ENCODE data around the gene FAM161A. TPM values are rescaled to one million over a fixed set of nuclear protein-coding genes. Genes with fewer than 3 reads are reported as not detected.
A peak's percentile ranks its signal among the peaks of the same experiment; 100 is the strongest.

The FAM161A gene
- total RNA-seq, 1 experiment from 2014 or later: 7.3 TPM

DNA sequence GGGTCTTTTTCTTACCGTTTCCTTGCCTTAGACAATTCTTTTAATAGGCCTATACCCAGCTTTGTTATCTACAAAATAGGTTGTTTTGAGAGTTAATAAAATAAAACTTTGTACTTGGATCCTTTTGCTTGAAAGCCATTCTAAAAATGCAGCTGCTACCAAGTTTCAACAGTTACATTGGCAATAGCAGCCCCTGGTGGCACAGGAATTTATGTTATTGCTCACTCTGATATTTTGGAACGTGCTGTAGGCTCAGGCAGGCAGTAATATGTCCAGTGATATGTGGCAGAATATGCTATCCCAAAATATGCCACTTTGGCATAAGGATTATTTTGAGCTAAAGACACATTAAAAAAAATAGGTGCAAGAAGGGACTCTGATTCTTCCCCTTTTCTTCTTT lies 45.0 kb upstream of the FAM161A start:
- no peak overlapping the region for H2AFZ ChIP-seq (ENCODE audit: low read depth, low read length, poor library complexity, severe bottlenecking)
- no peaks in the 10 kb centered on the region for H3K36me3 ChIP-seq (ENCODE audit: control insufficient read depth in 1 of 2, insufficient read depth in 2 of 2, low read length in 2 of 2)
- CTCF ChIA-PET: no interaction called here
- H3K9ac ChIP-seq (ENCODE audit: low read length): no peak overlapping the region
- no peak for DNase-seq (ENCODE audit: low read depth, low spot score)
- H3K4me2 ChIP-seq (ENCODE audit: low read length): no peak overlapping the region
- POLR2A ChIA-PET: no interaction called here
- RAD21 ChIA-PET (ENCODE audit: low non-redundant PET in 1 of 2, low total read pairs in 2 of 2, uncharacterized antibody in 2 of 2, unreplicated experiment in 2 of 2): interaction anchor here in 1 of 2 experiments (0.6 to 0.7 kb wide), 2 partner anchors 36 to 764 kb away, joined by 3 read pairs; no protein-coding TSS in a partner anchor
- no peak overlapping the region for H3K27ac ChIP-seq (ENCODE audit: low read depth, low read length)
- TF ChIP-seq CBX3 (IDR thresholded peaks at IDR 0.05; ENCODE audit: low read depth) (no peak), RAD21 (IDR thresholded peaks at IDR 0.05; ENCODE audit: low read depth) (peak; percentile 70), CTCF (IDR thresholded peaks at IDR 0.05 in 2 of 3, conservative IDR thresholded peaks at IDR 0.05 in 1 of 3; ENCODE audit: borderline replicate concordance in 1 of 3, insufficient read depth in 1 of 3, low read depth in 2 of 3, low read length in 2 of 3) (peak; percentile 47 to 57 (median 56); a peak in 5 of 6 replicates)
- BruUV-seq (replicated peaks): no TSS peak
- H3K79me2 ChIP-seq (ENCODE audit: insufficient read depth, low read length): no peaks in the 10 kb centered on the region
- no peaks in the 10 kb centered on the region for H4K20me1 ChIP-seq (ENCODE audit: insufficient read depth)
- H3K9me2 ChIP-seq (ENCODE audit: insufficient read depth): no peaks in the 10 kb centered on the region
- intact Hi-C loops (cut with micrococcal nuclease): no loop called here
- no peaks in the 10 kb centered on the region for H3K27me3 ChIP-seq (ENCODE audit: insufficient read depth, low read length)
- H3K4me1 ChIP-seq (ENCODE audit: control insufficient read depth in 1 of 2, insufficient read depth in 2 of 2, low read length in 2 of 2): no peaks in the 10 kb centered on the region
- no peaks in the 10 kb centered on the region for H3K9me3 ChIP-seq (ENCODE audit: control insufficient read depth in 1 of 2, insufficient read depth in 1 of 2, low read depth in 1 of 2, low read length in 2 of 2)
- ATAC-seq: peak; percentile 82
- no peak overlapping the region for H3K4me3 ChIP-seq (replicated peaks in 1 of 2; ENCODE audit: low read depth in 1 of 2, low read length in 2 of 2)

DNA sequence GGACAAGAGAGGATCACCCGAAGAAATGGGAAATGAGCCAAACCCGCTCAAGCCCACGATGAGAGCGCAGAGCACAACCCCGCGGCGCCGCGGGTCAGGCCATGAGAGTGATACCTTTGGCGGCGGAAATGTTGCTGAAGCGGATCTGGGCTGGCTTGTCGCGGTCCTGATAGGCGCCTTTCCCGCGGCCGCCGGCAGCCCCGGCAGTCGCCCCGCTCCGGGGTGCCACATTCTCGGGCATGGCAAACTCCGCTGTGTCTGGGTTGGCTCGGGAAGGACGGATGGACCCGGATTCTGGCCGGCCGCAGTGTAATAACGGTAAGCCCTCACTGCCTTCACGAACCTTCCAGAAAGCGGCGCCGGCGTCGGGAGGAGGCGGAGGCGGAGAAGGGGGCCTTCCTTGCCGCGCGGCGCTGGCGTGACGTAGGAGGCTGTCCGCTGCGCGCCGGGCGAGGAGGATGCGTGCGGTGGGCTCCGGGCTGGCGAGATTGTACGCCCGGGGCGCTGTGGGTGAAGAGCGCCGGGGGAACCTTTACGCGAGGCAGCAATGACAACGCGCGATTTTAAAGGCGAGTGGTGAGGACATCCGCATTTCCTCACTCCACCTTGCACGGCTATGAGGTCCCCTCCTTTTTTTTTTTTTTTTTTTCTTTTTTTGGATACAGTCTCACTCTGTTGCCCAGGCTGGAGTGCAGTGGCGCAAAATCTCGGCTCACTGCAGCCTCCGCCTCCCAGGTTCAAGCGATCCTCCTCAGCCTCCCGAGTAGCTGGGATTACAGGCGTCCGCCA lies 34.6 kb upstream of the FAM161A start, which contains the start of gene CCT4:
Gene CCT4, minus strand, starts transcription at position 390 of the 789 bp plus-strand sequence. Its CDS starts 149 bp downstream, at position 241.
- ChIA-PET CTCF (no interaction called here), RAD21 (ENCODE audit: low non-redundant PET in 1 of 2, low total read pairs in 2 of 2, uncharacterized antibody in 2 of 2, unreplicated experiment in 2 of 2) (no interaction called here), POLR2A (no interaction called here)
- no peaks in the 10 kb centered on the region for H3K9me3 ChIP-seq (ENCODE audit: control insufficient read depth in 1 of 2, insufficient read depth in 1 of 2, low read depth in 1 of 2, low read length in 2 of 2)
- peak within 1 kb of the TSS; percentile 95 to 100 for H3K4me3 ChIP-seq (replicated peaks in 1 of 2; ENCODE audit: low read depth in 1 of 2, low read length in 2 of 2)
- ATAC-seq: peak; percentile 76
- H3K4me1 ChIP-seq (ENCODE audit: control insufficient read depth in 1 of 2, insufficient read depth in 2 of 2, low read length in 2 of 2): peaks cover 0 to 18% of the 10 kb centered on the region in 2 experiments; a peak in 3 of 4 replicates
- peaks cover 10 to 28% of the 10 kb centered on the region in 2 experiments for H3K36me3 ChIP-seq (ENCODE audit: control insufficient read depth in 1 of 2, insufficient read depth in 2 of 2, low read length in 2 of 2)
- peaks cover 59% of the 10 kb centered on the region for H3K79me2 ChIP-seq (ENCODE audit: insufficient read depth, low read length)
- H4K20me1 ChIP-seq (ENCODE audit: insufficient read depth): peaks cover 16% of the 10 kb centered on the region; the same call in 1 of the 2 replicates
- H3K9ac ChIP-seq (ENCODE audit: low read length): peak within 1 kb of the TSS; percentile 96
- TF ChIP-seq EGR1 (IDR thresholded peaks at IDR 0.05; ENCODE audit: low read depth) (peak; percentile 90), TCF7L2 (IDR thresholded peaks at IDR 0.05; ENCODE audit: borderline replicate concordance, extremely low read depth, insufficient read depth, insufficient read length) (no peak), JUND (IDR thresholded peaks at IDR 0.05) (no peak; the same call in 1 of the 2 replicates), CBX3 (IDR thresholded peaks at IDR 0.05; ENCODE audit: low read depth) (peak; percentile 71; the same call in 1 of the 2 replicates), POLR2AphosphoS5 (IDR thresholded peaks at IDR 0.05; ENCODE audit: low read depth, low read length) (peak; percentile 96), SP1 (IDR thresholded peaks at IDR 0.05; ENCODE audit: low read depth) (peak; percentile 80), SRF (IDR thresholded peaks at IDR 0.05; ENCODE audit: low read depth) (peak; percentile 94), ZFX (IDR thresholded peaks at IDR 0.05) (peak; percentile 66; the same call in 1 of the 2 replicates), YY1 (IDR thresholded peaks at IDR 0.05; ENCODE audit: extremely low read depth, insufficient replicate concordance, low read depth, low read length) (peak; percentile 70), RAD21 (IDR thresholded peaks at IDR 0.05; ENCODE audit: low read depth) (no peak), MAX (IDR thresholded peaks at IDR 0.05) (peak; percentile 93), SIN3A (IDR thresholded peaks at IDR 0.05; ENCODE audit: low read depth) (peak; percentile 88), POLR2A (IDR thresholded peaks at IDR 0.05; ENCODE audit: borderline replicate concordance, extremely low read depth, insufficient read depth, insufficient read length) (no peak)
- TF ChIP-seq, protein P1, sequence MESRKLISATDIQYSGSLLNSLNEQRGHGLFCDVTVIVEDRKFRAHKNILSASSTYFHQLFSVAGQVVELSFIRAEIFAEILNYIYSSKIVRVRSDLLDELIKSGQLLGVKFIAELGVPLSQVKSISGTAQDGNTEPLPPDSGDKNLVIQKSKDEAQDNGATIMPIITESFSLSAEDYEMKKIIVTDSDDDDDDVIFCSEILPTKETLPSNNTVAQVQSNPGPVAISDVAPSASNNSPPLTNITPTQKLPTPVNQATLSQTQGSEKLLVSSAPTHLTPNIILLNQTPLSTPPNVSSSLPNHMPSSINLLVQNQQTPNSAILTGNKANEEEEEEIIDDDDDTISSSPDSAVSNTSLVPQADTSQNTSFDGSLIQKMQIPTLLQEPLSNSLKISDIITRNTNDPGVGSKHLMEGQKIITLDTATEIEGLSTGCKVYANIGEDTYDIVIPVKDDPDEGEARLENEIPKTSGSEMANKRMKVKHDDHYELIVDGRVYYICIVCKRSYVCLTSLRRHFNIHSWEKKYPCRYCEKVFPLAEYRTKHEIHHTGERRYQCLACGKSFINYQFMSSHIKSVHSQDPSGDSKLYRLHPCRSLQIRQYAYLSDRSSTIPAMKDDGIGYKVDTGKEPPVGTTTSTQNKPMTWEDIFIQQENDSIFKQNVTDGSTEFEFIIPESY (IDR thresholded peaks at IDR 0.05; ENCODE audit: extremely low read depth, insufficient replicate concordance, low read length): peak; percentile 47
- H2AFZ ChIP-seq (ENCODE audit: low read depth, low read length, poor library complexity, severe bottlenecking): no peak within 1 kb of the TSS
- intact Hi-C loops (cut with micrococcal nuclease): no loop called here
- no peaks in the 10 kb centered on the region for H3K27me3 ChIP-seq (ENCODE audit: insufficient read depth, low read length)
- no TSS peak for BruUV-seq (replicated peaks)
- H3K27ac ChIP-seq (ENCODE audit: low read depth, low read length): peak within 1 kb of the TSS; percentile 93
- H3K9me2 ChIP-seq (ENCODE audit: insufficient read depth): no peaks in the 10 kb centered on the region
- peak within 1 kb of the TSS; percentile 97 for H3K4me2 ChIP-seq (ENCODE audit: low read length)
- DNase-seq (ENCODE audit: low read depth, low spot score): peak; percentile 71
